Stomach (tissue), 9 donors: Measurements from ENCODE around the gene MLLT6. TPM values are rescaled to one million over a fixed set of nuclear protein-coding genes. Genes with fewer than 3 reads are reported as not detected.
A peak's percentile ranks its signal among the peaks of the same experiment; 100 is the strongest.

Source experiments
- DNase-seq, 2 donors: peaks; one replicate each; pipeline versions ENCODE4 v3.0.0 to v3.0.0-alpha.2; 2013 to 2019
- H3K27ac ChIP-seq, 5 donors: fragments of 200-600 bp in 4 of 5; sonication (generic) in 4 of 5; one replicate each; pipeline ENCODE4 v1.5.1; 2013 to 2019; ENCODE audit warnings: mild to moderate bottlenecking in 1 of 5, moderate library complexity in 1 of 5
- H3K27me3 ChIP-seq, 3 donors: fragments of 200-600 bp; sonication (generic); one replicate each; pipeline ENCODE4 v1.5.1; 2017 to 2019; ENCODE audit warnings: mixed run types in 1 of 3
- H3K36me3 ChIP-seq, 4 donors: fragments of 200-600 bp; sonication (generic); 1 replicate in 3 of 4; 2 replicates in 1 of 4; pipeline ENCODE4 v1.5.1; 2016 to 2019
- H3K4me1 ChIP-seq, 4 donors: fragments of 200-600 bp; sonication (generic); one replicate each; pipeline ENCODE4 v1.5.1; 2016 to 2019
- H3K4me3 ChIP-seq, 4 donors: fragments of 200-600 bp; sonication (generic) in 3 of 4; one replicate each; pipeline ENCODE4 v1.5.1; 2016 to 2019; ENCODE audit warnings: mild to moderate bottlenecking in 1 of 4
- H3K9me3 ChIP-seq, 4 donors: fragments of 200-600 bp; sonication (generic); one replicate each; pipeline ENCODE4 v1.5.1; 2016 to 2019
- CTCF ChIP-seq, 7 experiments: fragments of 450-650 bp in 4 of 7; fragments of 200-600 bp in 3 of 7; sonication (generic) in 3 of 7; IDR thresholded peaks; one replicate each; pipeline ENCODE4 v1.5.1; 2016 to 2019; ENCODE audit warnings: antibody characterized with exemption in 7 of 7, control low read depth in 2 of 7, mild to moderate bottlenecking in 1 of 7
- EP300 ChIP-seq: sonication (generic); formaldehyde crosslinking; IDR thresholded peaks from one replicate; pipeline ENCODE4 v1.6.1; 2017; ENCODE audit warnings: antibody characterized with exemption
- POLR2A ChIP-seq, 4 donors: fragments of 450-650 bp; IDR thresholded peaks; one replicate each; pipeline ENCODE4 v1.6.1; 2016; ENCODE audit warnings: antibody characterized with exemption in 4 of 4, control low read depth in 2 of 4, mild to moderate bottlenecking in 1 of 4, moderate library complexity in 1 of 4
- POLR2AphosphoS5 ChIP-seq, 3 donors: sonication (generic); formaldehyde crosslinking; IDR thresholded peaks; one replicate each; pipeline ENCODE4 v1.6.1; 2016; ENCODE audit warnings: antibody characterized with exemption in 3 of 3
- WGBS, 5 donors: extraction: QIAGEN DNeasy Blood & Tissue Kit in 3 of 5; methylation state at CpG; one replicate each; pipeline versions ENCODE4 v1.1.5 to v1.1.7; 2013 to 2018; 5-methylcytosine and 5-hydroxymethylcytosine counted together
- intact Hi-C: fragments of 100-400 bp; cut with DNase I; formaldehyde crosslinking; loops from one replicate; pipeline ENCODE4 v1.15.1; 2023; ENCODE audit warnings: low total_unique reads
- polyA plus RNA-seq, 3 donors: library from polyadenylated mRNA; stranded (reverse); fragments of 200-250 nt; gene quantifications; one replicate each; pipeline ENCODE4 v1.2.3, GENCODE V29; 2013
- total RNA-seq, 5 donors: library from RNA; depleted of rRNA; stranded (reverse); fragments of >200 nt; gene quantifications; one replicate each; pipeline versions ENCODE4 v1.1.0 to v1.2.3, GENCODE V29; 2014 to 2016
- donor health status: healthy with polysubstance abuse.
- donor health status: Bipolar disorder and iron deficiency.
- donor health status: healthy.

Gene MLLT6
- total and polyA plus RNA-seq, 8 donors, result 26.0 to 312 (median 55.7) TPM

GRCh38 chr17:38693700-38694329, 11.3 kb upstream of the MLLT6 start:
- Histone ChIP-seq H3K4me3 (no peak overlapping the region), H3K27ac (peak overlapping the region in 4 of 5 donors; percentile 45 to 84 (median 74)), H3K9me3 (no peaks in the 10 kb centered on the region), H3K27me3 (no peaks in the 10 kb centered on the region), H3K4me1 (peaks cover 10 to 16% (median 14%) of the 10 kb centered on the region in 4 donors), H3K36me3 (no peaks in the 10 kb centered on the region)
- WGBS, 5 donors, result 27 to 52% (median 47%) methylated on average over 12 of the region's 12 CpGs
- TF ChIP-seq POLR2AphosphoS5 (IDR thresholded peaks at IDR 0.05) (peak; percentile 33 to 75 (median 51)), CTCF (IDR thresholded peaks at IDR 0.05) (no peak)
- intact Hi-C loops, result no loop called here
- peak; percentile 71 to 94 for DNase-seq

- H3K27ac ChIP-seq, result no peak overlapping the region
- peaks cover 19 to 31% (median 27%) of the 10 kb centered on the region in 4 donors for H3K4me1 ChIP-seq
- TF ChIP-seq POLR2A (IDR thresholded peaks at IDR 0.05) (no peak), POLR2AphosphoS5 (IDR thresholded peaks at IDR 0.05) (no peak), CTCF (IDR thresholded peaks at IDR 0.05) (no peak), EP300 (no peak)
- intact Hi-C loops, result no loop called here
- H3K9me3 ChIP-seq, result no peaks in the 10 kb centered on the region
- H3K27me3 ChIP-seq, result no peaks in the 10 kb centered on the region
- no peak overlapping the region for H3K4me3 ChIP-seq
- WGBS, 5 donors, result 76 to 86% (median 78%) methylated on average over 4 of the region's 4 CpGs
- H3K36me3 ChIP-seq, result no peaks in the 10 kb centered on the region
- DNase-seq, result no peak
Measured at GRCh38 chr17:38697061-38697820, 7.8 kb upstream of the MLLT6 start.

- peak overlapping the region in 2 of 5 donors; percentile 27 to 97 for H3K27ac ChIP-seq
- peaks cover 20 to 38% (median 34%) of the 10 kb centered on the region in 4 donors for H3K4me1 ChIP-seq
- H3K4me3 ChIP-seq, result no peak overlapping the region
- no peaks in the 10 kb centered on the region for H3K9me3 ChIP-seq
- no peaks in the 10 kb centered on the region for H3K36me3 ChIP-seq
- WGBS, 5 donors, result 83 to 89% (median 86%) methylated on average over 5 of the region's 5 CpGs
- no peak for TF ChIP-seq CTCF (IDR thresholded peaks at IDR 0.05)
- no peak for DNase-seq
- intact Hi-C loops, result no loop called here
- H3K27me3 ChIP-seq, result no peaks in the 10 kb centered on the region
Measured at GRCh38 chr17:38698760-38699159, 6.3 kb upstream of the MLLT6 start.

- no peaks in the 10 kb centered on the region for H3K36me3 ChIP-seq
- H3K9me3 ChIP-seq, result no peaks in the 10 kb centered on the region
- H3K27me3 ChIP-seq, result no peaks in the 10 kb centered on the region
- TF ChIP-seq POLR2A (IDR thresholded peaks at IDR 0.05) (no peak), POLR2AphosphoS5 (IDR thresholded peaks at IDR 0.05) (peak in 1 of 3 donors; percentile 53), CTCF (IDR thresholded peaks at IDR 0.05) (no peak)
- WGBS, 5 donors, result 2 to 6% (median 3%) methylated on average over 6 to 25 of the region's 25 CpGs
- H3K4me3 ChIP-seq, result peak overlapping the region; percentile 87 to 97 (median 94)
- peaks cover 16 to 45% (median 36%) of the 10 kb centered on the region in 4 donors for H3K4me1 ChIP-seq
- peak overlapping the region; percentile 90 to 99 (median 97) for H3K27ac ChIP-seq
- DNase-seq, result peak in 1 of 2 donors; percentile 63
- intact Hi-C loops, result no loop called here
Measured at GRCh38 chr17:38701504-38702165, 3.4 kb upstream of the MLLT6 start.
